M059J (cell line): Measurements from ENCODE around the gene KCNJ16. TPM values are rescaled to one million over a fixed set of nuclear protein-coding genes. Genes with fewer than 3 reads are reported as not detected.
"Not testable (repeated sequence)": the region's sequence is repeated elsewhere in the genome, so short reads cannot be mapped to it uniquely, and the experiment has no call there.

Experiments used
- DNase-seq: peaks from one replicate; pipeline ENCODE4 v3.0.0-alpha.2; 2012; ENCODE audit warnings: low read depth
- total RNA-seq: library from RNA; depleted of rRNA; stranded (reverse); fragments of >200 nt; shearing (Covaris generic); gene quantifications from 2 replicates; pipeline ENCODE4 v1.2.3, GENCODE V29; 2014; rRNA removed

The KCNJ16 gene
- not detected in 2 replicates for total RNA-seq

DNA sequence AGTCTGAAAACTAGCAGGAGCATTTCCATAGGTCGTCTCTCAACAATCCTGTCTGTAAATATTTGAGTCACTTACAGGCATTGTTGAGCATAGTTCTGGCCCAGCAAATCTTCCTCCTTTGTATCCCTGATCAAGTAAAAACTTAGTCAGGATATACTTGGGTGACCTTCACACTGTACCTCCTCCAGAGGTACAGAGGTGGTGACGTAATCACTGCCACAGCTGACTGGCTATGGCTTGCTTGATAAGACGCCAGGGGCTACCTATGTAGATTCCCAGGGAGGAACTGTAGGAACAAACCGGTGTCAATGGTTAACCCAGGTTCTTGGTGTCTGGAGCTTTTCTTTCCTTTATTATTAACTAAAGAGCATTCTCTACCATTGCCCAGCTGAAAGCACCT is at the start of gene KCNJ16:
TSS of gene KCNJ16 (plus strand) at position 270 of the 400 bp plus-strand sequence. CDS start 56,863 bp downstream, outside the sequence.
- DNase-seq, result no peak

DNA sequence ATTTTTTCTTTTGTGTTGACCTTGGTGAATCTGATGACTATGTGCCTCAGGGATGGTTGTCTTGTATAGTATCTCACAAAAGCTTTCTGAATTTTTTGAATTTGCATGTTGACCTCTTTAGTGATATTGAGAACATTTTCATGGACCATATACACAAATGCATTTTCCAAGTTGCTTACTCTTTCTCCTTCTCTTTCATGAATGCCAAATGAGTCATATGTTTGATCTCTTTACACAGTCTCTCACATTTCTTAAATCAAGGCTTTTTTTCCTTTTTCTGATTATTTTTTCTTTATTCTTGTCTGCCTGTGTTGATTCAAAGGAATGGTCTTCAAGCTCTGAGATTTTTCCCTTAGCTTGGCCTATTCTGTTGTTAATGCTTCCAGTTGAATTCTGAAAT is 46.6 kb upstream of the KCNJ16 start:
- DNase-seq, result no peak

GRCh38 chr17:70028978-70029767 is 45.9 kb upstream of the KCNJ16 start:
- DNase-seq, result no peak

GRCh38 chr17:70030371-70030770 is 44.7 kb upstream of the KCNJ16 start:
- no peak for DNase-seq

GRCh38 chr17:70031341-70031740 is 43.7 kb upstream of the KCNJ16 start:
- DNase-seq, result no peak

DNA sequence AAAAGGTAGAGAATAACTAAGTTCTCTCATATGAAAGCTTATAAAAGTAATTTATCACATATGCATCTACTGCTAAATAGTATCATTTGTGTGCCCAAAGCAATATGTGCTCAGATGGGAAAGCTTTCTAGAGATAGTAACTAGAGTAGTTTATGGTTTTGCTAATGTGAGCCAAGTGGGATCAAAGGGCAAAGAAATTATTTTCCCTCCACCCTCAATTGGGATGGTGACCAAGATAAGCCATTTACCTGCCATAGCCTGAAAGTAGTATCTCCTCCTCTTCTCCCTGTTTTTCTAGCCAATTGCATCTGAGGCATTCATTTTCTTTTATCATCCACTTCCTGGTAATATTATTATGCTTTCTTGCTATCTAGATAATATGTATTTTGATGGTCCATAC is 41.9 kb upstream of the KCNJ16 start:
- no peak for DNase-seq

DNA sequence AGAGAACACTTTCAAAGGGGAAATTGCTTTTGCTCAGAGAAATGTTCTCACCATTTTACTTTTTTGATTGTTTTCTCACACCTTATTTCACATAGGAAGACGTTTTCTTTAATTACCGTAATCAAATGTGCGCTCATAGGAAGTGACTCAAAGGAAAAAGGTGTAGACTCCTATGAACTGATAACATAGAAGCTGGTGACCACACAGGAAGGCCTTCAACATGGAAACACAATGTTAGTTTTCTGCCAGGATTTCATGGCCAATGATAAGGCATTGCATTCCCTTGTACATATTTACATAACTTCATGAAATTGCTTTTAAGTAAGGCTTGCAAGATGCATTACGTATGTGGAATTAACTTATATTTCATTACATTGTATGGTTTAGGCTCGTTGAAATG is 40.9 kb upstream of the KCNJ16 start:
- DNase-seq, result no peak

DNA sequence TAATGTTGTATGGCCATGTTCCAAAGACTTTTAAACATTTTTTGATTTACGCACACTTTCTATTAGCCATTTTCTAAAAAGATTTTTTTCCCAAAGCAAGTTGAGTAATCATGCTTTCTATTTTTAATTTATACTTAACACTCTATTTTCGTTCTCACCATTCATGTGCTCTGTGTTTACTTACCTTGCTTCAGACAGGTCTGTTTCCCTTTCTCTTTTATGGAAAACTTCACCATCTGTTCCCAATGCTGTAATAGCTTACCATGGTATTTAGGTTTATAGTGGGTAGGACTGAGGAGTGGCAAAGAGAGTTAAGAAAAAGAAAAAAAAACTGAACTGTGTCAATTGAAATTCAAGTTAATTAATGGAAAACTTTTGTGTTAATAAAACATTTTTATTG is 37.5 kb upstream of the KCNJ16 start:
- DNase-seq, result no peak

DNA sequence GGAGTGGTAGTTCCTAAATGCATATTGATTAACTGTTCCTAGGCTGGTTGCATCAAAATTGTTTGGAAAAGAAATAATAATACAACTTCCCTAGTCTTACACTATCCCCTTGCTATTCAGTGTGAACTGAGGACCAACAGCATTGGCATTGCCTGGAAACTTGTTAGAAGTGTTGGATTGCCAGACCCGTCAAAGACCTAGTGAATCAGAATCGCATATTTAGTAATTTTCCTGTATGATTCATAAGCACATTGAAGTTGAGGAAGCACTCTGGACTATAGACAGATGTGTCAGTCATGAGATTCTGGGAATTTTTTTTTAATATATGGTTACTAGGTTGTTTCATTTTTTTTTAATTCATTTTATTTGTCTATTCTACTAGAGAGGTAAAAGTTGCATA is 34.7 kb upstream of the KCNJ16 start:
- peak; percentile 3 for DNase-seq

GRCh38 chr17:70041061-70041460 is 34.0 kb upstream of the KCNJ16 start:
- DNase-seq, result no peak

DNA sequence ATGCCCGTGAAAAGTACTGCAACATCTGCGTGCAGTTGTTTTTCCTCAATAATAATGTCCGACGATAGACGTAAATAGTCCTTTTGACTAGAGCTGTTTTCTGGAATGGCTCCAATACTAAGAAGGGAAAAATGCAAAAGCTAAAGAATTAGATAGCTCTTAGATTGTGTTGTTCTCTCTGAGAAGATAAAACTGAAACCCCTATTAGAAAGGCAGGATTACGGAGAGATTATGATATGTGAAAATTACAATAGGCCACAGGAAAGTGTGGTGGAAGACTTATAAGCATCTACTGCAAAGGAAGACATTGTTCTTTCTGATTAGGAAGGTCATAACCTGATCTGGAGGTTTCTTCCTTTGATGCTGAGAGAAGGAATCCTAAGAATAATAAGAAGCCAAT is 33.5 kb upstream of the KCNJ16 start:
- no peak for DNase-seq

- DNase-seq, result not testable (repeated sequence)
These were observed 29.2 kb upstream of the KCNJ16 start for GRCh38 chr17:70045780-70046179.

DNA sequence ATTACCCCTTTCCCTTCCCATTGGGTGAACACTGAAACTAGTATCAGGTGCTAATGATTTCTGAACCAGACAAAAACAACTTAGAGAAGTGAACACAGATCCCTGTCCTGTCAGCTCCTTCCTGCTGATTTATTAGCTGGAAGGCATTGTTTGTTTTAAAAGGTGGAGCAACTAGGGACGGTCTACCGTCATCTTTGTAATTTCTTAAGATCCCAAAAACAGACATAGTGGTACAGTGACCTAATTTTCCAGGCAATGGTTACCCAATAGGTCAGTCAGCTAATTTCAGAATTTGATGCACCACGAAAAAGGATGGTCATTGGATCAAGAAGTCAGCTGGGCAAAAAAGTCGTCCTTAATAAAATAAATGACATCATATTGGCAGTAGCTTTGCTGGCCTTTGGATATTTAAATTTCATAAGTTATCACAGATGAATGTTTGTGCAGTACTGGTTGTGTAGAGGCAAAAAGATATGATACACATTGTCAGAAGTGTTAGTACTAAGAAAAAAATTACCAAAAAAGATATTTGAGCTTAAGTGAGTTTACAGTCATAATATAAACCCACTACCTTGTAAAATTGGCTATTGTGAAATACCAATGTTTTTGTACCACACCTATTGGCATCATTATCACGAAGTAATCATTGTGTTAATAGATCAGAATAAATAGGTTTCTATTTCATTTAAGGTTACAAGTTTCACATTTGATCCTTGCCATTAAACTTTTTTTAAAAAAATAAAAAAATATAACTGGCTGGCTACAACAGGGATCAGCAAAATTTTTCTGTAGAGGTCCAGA is 27.2 kb upstream of the KCNJ16 start:
- no peak for DNase-seq

DNA sequence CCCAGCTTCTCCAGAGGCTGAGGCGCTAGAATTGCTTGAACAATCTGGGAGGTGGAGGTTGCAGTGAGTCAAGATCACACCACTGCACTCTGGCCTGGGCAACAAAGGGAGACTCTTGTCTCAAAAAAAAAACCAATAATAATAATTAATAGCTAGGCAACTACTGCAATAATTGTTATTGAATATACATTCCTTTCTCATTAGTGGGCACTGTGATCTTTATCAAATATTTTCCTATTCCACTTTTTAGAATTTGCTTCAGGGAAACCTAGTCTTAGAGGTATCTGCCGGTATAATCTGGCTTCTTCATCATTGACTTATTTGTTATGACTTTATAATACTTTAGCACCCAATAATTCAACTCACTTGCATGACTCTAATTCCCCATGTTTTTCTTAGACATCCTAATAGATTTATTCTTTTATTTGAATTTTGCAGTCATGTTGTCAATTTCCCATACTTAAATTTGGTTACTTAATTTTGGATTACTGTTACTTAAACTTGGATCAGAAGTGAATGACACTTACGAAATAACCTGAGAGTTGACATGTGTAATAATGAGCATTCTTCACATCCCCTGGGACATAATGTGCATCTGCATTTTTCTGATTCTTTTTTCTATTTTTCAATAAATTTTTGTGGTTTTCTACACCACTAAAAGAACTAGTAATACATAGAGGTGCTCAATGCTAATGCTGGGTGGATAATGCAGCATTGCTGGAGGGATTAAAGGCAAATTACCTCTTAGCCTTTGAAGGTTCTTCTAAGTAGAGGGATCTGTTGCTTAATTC is 25.0 kb upstream of the KCNJ16 start:
- peak; percentile 1 for DNase-seq

DNA sequence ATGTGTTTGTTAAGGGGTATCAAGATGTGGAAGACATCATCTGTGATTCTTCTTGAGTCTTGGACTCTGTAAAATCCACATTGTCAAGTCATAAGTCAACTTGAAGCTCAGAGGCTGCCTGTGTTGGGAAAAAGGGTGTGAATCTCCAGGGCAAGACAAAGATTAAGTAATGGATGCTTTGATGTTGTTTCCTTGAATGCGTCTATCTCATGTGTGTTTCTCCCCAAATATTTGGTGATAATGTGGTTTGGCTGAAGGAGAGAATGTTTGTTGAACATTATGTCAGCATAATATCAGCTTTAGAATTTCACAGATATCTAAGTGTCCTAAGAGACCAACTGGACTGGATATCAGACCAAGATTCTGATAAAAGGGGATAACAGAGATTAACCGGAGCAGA is 24.1 kb upstream of the KCNJ16 start:
- no peak for DNase-seq

- no peak for DNase-seq
These were observed 21.5 kb upstream of the KCNJ16 start for GRCh38 chr17:70053241-70054234.

GRCh38 chr17:70055000-70055399 is 20.0 kb upstream of the KCNJ16 start:
- no peak for DNase-seq

DNA sequence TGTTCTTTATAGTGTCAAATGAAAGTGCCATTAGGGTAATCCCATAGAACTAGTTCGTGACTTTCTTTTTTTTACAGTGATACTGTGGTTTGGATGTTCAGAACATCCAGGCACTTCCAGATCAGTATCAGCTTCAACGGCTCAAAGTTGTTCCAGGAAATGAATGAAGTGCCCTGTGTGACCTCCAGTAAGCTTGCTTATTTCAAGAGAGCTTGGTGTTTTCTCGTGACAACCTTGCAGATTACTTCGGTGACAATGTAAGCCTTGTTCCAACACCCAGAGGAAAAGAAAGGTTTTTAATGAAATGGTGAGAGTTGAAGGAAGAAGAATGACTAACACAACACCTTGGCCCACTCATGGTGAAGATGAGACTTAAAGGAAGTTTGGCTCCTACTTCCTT is 16.0 kb upstream of the KCNJ16 start:
- DNase-seq, result peak; percentile 24

DNA sequence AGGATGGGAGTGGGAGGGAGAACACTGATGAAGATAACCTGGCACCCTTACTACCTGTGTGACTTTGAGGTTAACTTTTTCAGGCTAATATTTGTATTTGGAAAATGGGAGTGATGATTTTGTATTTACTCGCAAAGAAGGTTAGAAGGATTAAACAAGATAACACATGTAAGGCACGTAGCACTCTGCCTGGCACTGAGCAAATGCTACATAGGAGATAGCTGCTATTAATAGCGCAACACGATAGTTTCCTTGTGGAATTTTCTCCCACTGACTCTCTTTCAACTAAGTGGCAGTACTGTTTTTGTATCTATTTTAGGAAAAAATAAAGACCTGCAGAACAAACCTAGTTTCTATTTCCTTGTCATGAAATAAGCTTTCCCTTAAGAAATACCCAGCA is 15.4 kb upstream of the KCNJ16 start:
- no peak for DNase-seq

DNA sequence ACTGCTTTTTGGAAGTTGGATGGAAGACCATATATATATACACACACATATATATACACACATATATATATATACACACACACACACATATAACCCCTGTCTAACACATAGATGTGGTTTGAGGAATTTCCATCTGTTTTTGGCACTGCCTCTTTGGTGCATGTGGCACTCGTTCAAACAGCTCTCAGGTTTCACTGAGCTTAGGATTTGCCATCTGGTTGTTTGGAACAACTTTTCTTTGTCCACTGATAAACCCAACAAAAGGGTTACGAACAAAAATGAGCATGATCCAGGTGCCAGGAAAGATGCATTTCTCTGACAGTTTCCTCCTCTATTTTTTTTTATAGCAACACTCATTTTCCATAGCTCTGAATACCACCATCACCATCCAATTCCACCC is 14.6 kb upstream of the KCNJ16 start:
- DNase-seq, result peak; percentile 6

- no peak for DNase-seq
These were observed 7.9 kb upstream of the KCNJ16 start for GRCh38 chr17:70067134-70067533.
